Neuronal stem cell (in vitro differentiated cells): ENCODE results near the gene RPS3.

ENCODE experiments used
- DNase-seq: peaks from one replicate; pipeline ENCODE4 v3.0.0-alpha.2; 2013; ENCODE audit warnings: low spot score
- H2AFZ ChIP-seq: one replicate; pipeline ENCODE4 v1.6.1; 2013; ENCODE audit warnings: mild to moderate bottlenecking, low read length, inconsistent platforms
- H2AK5ac ChIP-seq: 2 replicates; pipeline ENCODE4 v1.6.1; 2013; ENCODE audit warnings: low read depth, mild to moderate bottlenecking, inconsistent platforms, low read length, moderate library complexity, mixed read lengths
- H2BK120ac ChIP-seq: 2 replicates; pipeline ENCODE4 v1.6.1; 2013; ENCODE audit warnings: low read depth, mild to moderate bottlenecking, inconsistent platforms, low read length, moderate library complexity, mixed read lengths
- H2BK12ac ChIP-seq: one replicate; pipeline ENCODE4 v1.6.1; 2013; ENCODE audit warnings: low read length, inconsistent platforms
- H2BK15ac ChIP-seq: 2 replicates; pipeline ENCODE4 v1.6.1; 2013; ENCODE audit warnings: mild to moderate bottlenecking, low read length, inconsistent platforms, mixed read lengths
- H2BK5ac ChIP-seq: one replicate; pipeline ENCODE4 v1.6.1; 2013; ENCODE audit warnings: inconsistent platforms, mild to moderate bottlenecking, low read length, moderate library complexity
- H3K14ac ChIP-seq: one replicate; pipeline ENCODE4 v1.6.1; 2013; ENCODE audit warnings: low read length, inconsistent platforms
- H3K18ac ChIP-seq: 2 replicates; pipeline ENCODE4 v1.6.1; 2013; ENCODE audit warnings: low read length, inconsistent platforms
- H3K23ac ChIP-seq: 2 replicates; pipeline ENCODE4 v1.6.1; 2013; ENCODE audit warnings: low read depth, mild to moderate bottlenecking, mixed read lengths, low read length, inconsistent platforms; ENCODE audit not compliant: poor library complexity
- H3K27ac ChIP-seq: replicated peaks from 3 replicates; pipeline ENCODE4 v1.5.1; 2013; ENCODE audit warnings: low read length, inconsistent platforms
- H3K27me3 ChIP-seq, 3 experiments: 2 replicates each; pipeline ENCODE4 v1.6.1; 2013; ENCODE audit warnings: low read length in 3 of 3, mild to moderate bottlenecking in 2 of 3, inconsistent platforms in 1 of 3, low read depth in 1 of 3, mixed read lengths in 1 of 3, moderate library complexity in 1 of 3; ENCODE audit not compliant: control insufficient read depth in 3 of 3, insufficient read depth in 3 of 3
- H3K36me3 ChIP-seq, 2 donors: replicated peaks in 1 of 2; 2 replicates each; pipeline ENCODE4 v1.6.1; 2013; ENCODE audit warnings: low read length in 2 of 2; ENCODE audit not compliant: control insufficient read depth in 2 of 2, insufficient read depth in 2 of 2
- H3K4ac ChIP-seq: 2 replicates; pipeline ENCODE4 v1.6.1; 2013; ENCODE audit warnings: inconsistent platforms, mild to moderate bottlenecking, low read length, moderate library complexity
- H3K4me1 ChIP-seq, 2 donors: 1 replicate in 1 of 2; 2 replicates in 1 of 2; pipeline ENCODE4 v1.6.1; 2013; ENCODE audit warnings: low read length in 2 of 2, low read depth in 1 of 2; ENCODE audit not compliant: control insufficient read depth in 2 of 2, insufficient read depth in 1 of 2
- H3K4me2 ChIP-seq: one replicate; pipeline ENCODE4 v1.6.1; 2013; ENCODE audit warnings: mild to moderate bottlenecking, low read length, inconsistent platforms; ENCODE audit not compliant: insufficient read depth, poor library complexity, severe bottlenecking
- H3K4me3 ChIP-seq, 2 donors: 2 replicates each; pipeline ENCODE4 v1.5.1; 2013; ENCODE audit warnings: low read length in 2 of 2, mild to moderate bottlenecking in 2 of 2, inconsistent platforms in 1 of 2, moderate library complexity in 1 of 2
- H3K79me1 ChIP-seq: one replicate; pipeline ENCODE4 v1.6.1; 2013; ENCODE audit warnings: low read depth, mild to moderate bottlenecking, inconsistent platforms, low read length, moderate library complexity
- H3K9ac ChIP-seq: one replicate; pipeline ENCODE4 v1.6.1; 2013; ENCODE audit warnings: mild to moderate bottlenecking, low read depth, low read length, inconsistent platforms; ENCODE audit not compliant: poor library complexity
- H3K9me3 ChIP-seq, 2 donors: replicated peaks in 1 of 2; 2 replicates each; pipeline versions ENCODE3 to v1.6.1; 2013; ENCODE audit warnings: low read length in 2 of 2, mild to moderate bottlenecking in 2 of 2, inconsistent platforms in 1 of 2, low read depth in 1 of 2, mixed read lengths in 1 of 2, moderate library complexity in 1 of 2; ENCODE audit not compliant: control insufficient read depth in 2 of 2, insufficient read depth in 1 of 2
- H4K8ac ChIP-seq: one replicate; pipeline ENCODE4 v1.6.1; 2013; ENCODE audit warnings: low read depth, mild to moderate bottlenecking, inconsistent platforms, low read length, moderate library complexity
- H4K91ac ChIP-seq: one replicate; pipeline ENCODE4 v1.6.1; 2013; ENCODE audit warnings: low read length, low read depth, mild to moderate bottlenecking, inconsistent platforms; ENCODE audit not compliant: poor library complexity
- WGBS, 2 donors: extraction: QIAGEN DNeasy Blood & Tissue Kit; methylation state at CpG; one replicate each; pipeline ENCODE4 v1.1.7; 2013; ENCODE audit warnings: missing lambda C conversion rate in 2 of 2, mixed read lengths in 1 of 2; ENCODE audit not compliant: insufficient read length in 2 of 2, insufficient replicate concordance in 1 of 2; ENCODE audit errors: extremely low coverage in 2 of 2; 5-methylcytosine and 5-hydroxymethylcytosine counted together

RPS3 gene

GRCh38 chr11:75436806-75437205 is 37.5 kb downstream of the RPS3 start:
- H4K91ac ChIP-seq: peak overlapping the region; percentile 56

GRCh38 chr11:75437966-75438659 is 38.8 kb downstream of the RPS3 start:
- Histone ChIP-seq H2BK12ac (no peak overlapping the region), H3K14ac (peak overlapping the region; percentile 75), H2BK5ac (no peak overlapping the region), H2BK120ac (no peak overlapping the region), H3K4me1 (peaks cover 8 to 10% of the 10 kb centered on the region in 2 donors), H3K36me3 (peaks cover 0 to 3% of the 10 kb centered on the region in 2 donors), H3K18ac (no peak overlapping the region), H3K9me3 (peaks cover 0 to 2% of the 10 kb centered on the region in 2 donors), H4K8ac (no peak overlapping the region), H3K4me3 (no peak overlapping the region), H3K4me2 (no peak overlapping the region), H4K91ac (no peak overlapping the region), H2AK5ac (no peak overlapping the region), H3K27ac (no peak overlapping the region), H2AFZ (no peak overlapping the region), H3K27me3 (peaks cover 0 to 52% (median 0%) of the 10 kb centered on the region in 3 experiments), H3K9ac (peak overlapping the region; percentile 27), H3K4ac (no peak overlapping the region), H3K23ac (no peak overlapping the region), H2BK15ac (no peak overlapping the region), H3K79me1 (no peaks in the 10 kb centered on the region)
- WGBS, 2 donors: no CpG with 5 or more reads among the region's 13 CpGs
- DNase-seq: no peak

More at GRCh38 chr11:75436806-75437205, 37.5 kb downstream of the RPS3 start:
- Histone ChIP-seq H3K23ac (no peak overlapping the region), H2BK15ac (no peak overlapping the region), H3K27ac (no peak overlapping the region), H3K79me1 (no peaks in the 10 kb centered on the region), H2AK5ac (no peak overlapping the region), H2BK5ac (no peak overlapping the region), H2BK120ac (no peak overlapping the region), H3K4ac (no peak overlapping the region), H2BK12ac (no peak overlapping the region), H4K8ac (no peak overlapping the region), H3K36me3 (peaks cover 0 to 3% of the 10 kb centered on the region in 2 donors), H3K4me1 (peaks cover 16% of the 10 kb centered on the region in 2 donors), H3K18ac (no peak overlapping the region), H3K27me3 (peaks cover 2 to 58% (median 12%) of the 10 kb centered on the region in 3 experiments), H3K9me3 (peaks cover 0 to 2% of the 10 kb centered on the region in 2 donors), H3K9ac (peak overlapping the region; percentile 50), H3K4me2 (no peak overlapping the region), H2AFZ (no peak overlapping the region), H3K4me3 (no peak overlapping the region), H3K14ac (no peak overlapping the region)
- DNase-seq: no peak
- WGBS, 2 donors: no CpG with 5 or more reads among the region's 9 CpGs

- H3K4ac ChIP-seq: no peak overlapping the region
- no peak overlapping the region for H3K14ac ChIP-seq
- no peaks in the 10 kb centered on the region for H3K79me1 ChIP-seq
- no peak overlapping the region for H3K27ac ChIP-seq
- H3K9ac ChIP-seq: peak overlapping the region; percentile 71
- no CpG with 5 or more reads among the region's 14 CpGs for WGBS, 2 donors
- H3K36me3 ChIP-seq: peaks cover 0 to 3% of the 10 kb centered on the region in 2 donors
- no peak overlapping the region for H2BK5ac ChIP-seq
- no peak overlapping the region for H2BK15ac ChIP-seq
- H4K91ac ChIP-seq: no peak overlapping the region
- H2AFZ ChIP-seq: no peak overlapping the region
- no peak overlapping the region for H2AK5ac ChIP-seq
- H3K4me2 ChIP-seq: no peak overlapping the region
- no peak for DNase-seq
- peaks cover 0 to 49% (median 0%) of the 10 kb centered on the region in 3 experiments for H3K27me3 ChIP-seq
- no peak overlapping the region for H4K8ac ChIP-seq
- no peak overlapping the region for H3K4me3 ChIP-seq
- no peak overlapping the region for H3K23ac ChIP-seq
- no peak overlapping the region for H2BK12ac ChIP-seq
- peaks cover 0 to 2% of the 10 kb centered on the region in 2 donors for H3K9me3 ChIP-seq
- H2BK120ac ChIP-seq: no peak overlapping the region
- H3K18ac ChIP-seq: peak overlapping the region; percentile 70
- H3K4me1 ChIP-seq: peaks cover 1 to 2% of the 10 kb centered on the region in 2 donors
Measured at GRCh38 chr11:75439026-75439425, 39.7 kb downstream of the RPS3 start.

GRCh38 chr11:75439495-75440120 is 40.3 kb downstream of the RPS3 start:
- Histone ChIP-seq H3K27me3 (peaks cover 0 to 44% (median 0%) of the 10 kb centered on the region in 3 experiments), H3K9ac (peak overlapping the region; percentile 65), H3K27ac (no peak overlapping the region), H4K91ac (no peak overlapping the region), H2BK5ac (no peak overlapping the region), H4K8ac (no peak overlapping the region), H3K9me3 (peaks cover 0 to 2% of the 10 kb centered on the region in 2 donors), H3K14ac (peak overlapping the region; percentile 77), H3K4ac (no peak overlapping the region), H2AK5ac (peak overlapping the region; percentile 94), H2BK15ac (no peak overlapping the region), H3K4me2 (no peak overlapping the region), H3K18ac (peak overlapping the region; percentile 70), H3K4me1 (peaks cover 1 to 2% of the 10 kb centered on the region in 2 donors), H2BK120ac (no peak overlapping the region), H3K23ac (peak overlapping the region; percentile 62), H2AFZ (no peak overlapping the region), H2BK12ac (no peak overlapping the region), H3K4me3 (no peak overlapping the region), H3K79me1 (no peaks in the 10 kb centered on the region), H3K36me3 (peaks cover 0 to under 1% of the 10 kb centered on the region in 2 donors)
- no peak for DNase-seq
- no CpG with 5 or more reads among the region's 13 CpGs for WGBS, 2 donors
